Right lobe of liver (tissue), 6 donors: ENCODE results near the gene CDC42EP4. TPM values are rescaled to one million over a fixed set of nuclear protein-coding genes. Genes with fewer than 3 reads are reported as not detected.

Source experiments
- ATAC-seq, 4 donors: fragments of 200-7000 bp; cut with Tn5 transposase; one replicate each; pipeline ENCODE4 v1.9.1; 2020; ENCODE audit warnings: mild to moderate bottlenecking in 4 of 4, moderate library complexity in 4 of 4
- DNase-seq, 3 donors: peaks; one replicate each; pipeline ENCODE4 v3.0.0-alpha.2; 2020
- H3K27ac ChIP-seq, 3 donors: fragments of 200-600 bp; one replicate each; pipeline ENCODE4 v1.8.0; 2022
- H3K27me3 ChIP-seq, 2 donors: fragments of 200-600 bp; one replicate each; pipeline ENCODE4 v1.8.0; 2022
- H3K36me3 ChIP-seq, 4 donors: fragments of 200-600 bp; sonication (generic) in 1 of 4; one replicate each; pipeline versions ENCODE4 v1.5.1 to v1.8.0; 2017 to 2022; ENCODE audit warnings: control low read depth in 1 of 4
- H3K4me1 ChIP-seq, 4 donors: fragments of 200-600 bp; sonication (generic) in 1 of 4; one replicate each; pipeline versions ENCODE4 v1.5.1 to v1.8.0; 2017 to 2022; ENCODE audit warnings: control low read depth in 1 of 4
- H3K4me3 ChIP-seq, 3 donors: fragments of 200-600 bp; one replicate each; pipeline ENCODE4 v1.8.0; 2022
- H3K9me3 ChIP-seq, 4 donors: fragments of 200-600 bp; sonication (generic) in 1 of 4; one replicate each; pipeline versions ENCODE4 v1.5.1 to v1.8.0; 2017 to 2022; ENCODE audit warnings: control low read depth in 1 of 4
- POLR2A ChIP-seq: fragments of 450-650 bp; IDR thresholded peaks from one replicate; pipeline ENCODE4 v1.6.1; 2017; ENCODE audit warnings: antibody characterized with exemption, mild to moderate bottlenecking
- WGBS: methylation state at CpG from one replicate; pipeline ENCODE4 v1.1.6; 2018; ENCODE audit warnings: low coverage, low lambda C conversion rate; ENCODE audit not compliant: insufficient coverage; ENCODE audit errors: missing lambda C conversion rate; 5-methylcytosine and 5-hydroxymethylcytosine counted together
- intact Hi-C, 2 donors: fragments of 100-400 bp; cut with DNase I; formaldehyde crosslinking; loops; one replicate each; pipeline versions ENCODE4 v1.11.2 to v1.14.1; 2022
- total RNA-seq, 6 experiments: library from RNA; depleted of rRNA in 2 of 6; stranded (reverse); fragments of >200 nt in 2 of 6; fragmentation: NEBNext Ultra II Directional in 3 of 6; extraction: Animal tissue kit (Norgen Biotek cat#: 25700) in 3 of 6; gene quantifications; one replicate each; pipeline versions ENCODE4 v1.1.0 to v1.2.4, GENCODE V29; 2016 to 2023
- TF ChIP-seq, protein P1 (sequence below), 4 donors: fragments of 200-600 bp in 3 of 4; fragments of 450-650 bp in 1 of 4; IDR thresholded peaks; one replicate each; pipeline versions ENCODE4 v1.5.1 to v1.8.0; 2016 to 2022; ENCODE audit warnings: antibody characterized with exemption in 4 of 4, mild to moderate bottlenecking in 2 of 4
- donor health status: DM: no; HTN: yes; CAD: no.
- donor health status: DM: no; HTN: no; CAD: no.
- donor health status: DM: no; HTN: no; CAD: no.
- donor health status: DM: no; HTN: yes; CAD: no.
- donor health status: DM: no; HTN: yes; CAD: no.

The CDC42EP4 gene
- total RNA-seq, 6 experiments from 2014 or later, result 27.5 to 34.9 (median 30.9) TPM

DNA sequence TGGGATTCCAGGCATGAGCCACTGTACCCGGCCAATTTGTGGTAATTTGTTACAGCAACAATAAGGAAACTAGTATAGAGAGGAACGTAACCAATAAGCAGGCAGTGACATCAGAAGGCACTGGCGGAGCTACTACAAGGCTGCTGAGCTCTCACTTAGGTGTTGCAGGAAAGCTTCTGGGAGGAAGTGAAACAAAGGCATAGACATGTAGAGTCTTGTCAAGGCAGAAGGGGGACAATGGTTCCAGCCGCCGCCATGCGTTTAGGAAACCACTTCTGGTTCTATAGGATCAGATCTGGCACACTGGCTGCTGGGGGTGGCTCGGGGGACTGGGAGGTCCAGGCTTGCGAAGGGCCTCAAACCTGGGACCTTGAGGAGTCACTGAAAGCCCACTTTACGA, 40.7 kb downstream of the CDC42EP4 start:
- Histone ChIP-seq H3K27ac (no peak overlapping the region), H3K4me3 (no peak overlapping the region), H3K4me1 (no peaks in the 10 kb centered on the region), H3K27me3 (no peaks in the 10 kb centered on the region), H3K9me3 (no peaks in the 10 kb centered on the region), H3K36me3 (no peaks in the 10 kb centered on the region)
- intact Hi-C loops, result no loop called here
- no peak for ATAC-seq
- peak in 1 of 3 donors; percentile 30 for DNase-seq
- no peak for TF ChIP-seq POLR2A
- TF ChIP-seq, protein P1, sequence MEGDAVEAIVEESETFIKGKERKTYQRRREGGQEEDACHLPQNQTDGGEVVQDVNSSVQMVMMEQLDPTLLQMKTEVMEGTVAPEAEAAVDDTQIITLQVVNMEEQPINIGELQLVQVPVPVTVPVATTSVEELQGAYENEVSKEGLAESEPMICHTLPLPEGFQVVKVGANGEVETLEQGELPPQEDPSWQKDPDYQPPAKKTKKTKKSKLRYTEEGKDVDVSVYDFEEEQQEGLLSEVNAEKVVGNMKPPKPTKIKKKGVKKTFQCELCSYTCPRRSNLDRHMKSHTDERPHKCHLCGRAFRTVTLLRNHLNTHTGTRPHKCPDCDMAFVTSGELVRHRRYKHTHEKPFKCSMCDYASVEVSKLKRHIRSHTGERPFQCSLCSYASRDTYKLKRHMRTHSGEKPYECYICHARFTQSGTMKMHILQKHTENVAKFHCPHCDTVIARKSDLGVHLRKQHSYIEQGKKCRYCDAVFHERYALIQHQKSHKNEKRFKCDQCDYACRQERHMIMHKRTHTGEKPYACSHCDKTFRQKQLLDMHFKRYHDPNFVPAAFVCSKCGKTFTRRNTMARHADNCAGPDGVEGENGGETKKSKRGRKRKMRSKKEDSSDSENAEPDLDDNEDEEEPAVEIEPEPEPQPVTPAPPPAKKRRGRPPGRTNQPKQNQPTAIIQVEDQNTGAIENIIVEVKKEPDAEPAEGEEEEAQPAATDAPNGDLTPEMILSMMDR (IDR thresholded peaks at IDR 0.05), result no peak
- 94% methylated on average over 3 of the region's 9 CpGs for WGBS

DNA sequence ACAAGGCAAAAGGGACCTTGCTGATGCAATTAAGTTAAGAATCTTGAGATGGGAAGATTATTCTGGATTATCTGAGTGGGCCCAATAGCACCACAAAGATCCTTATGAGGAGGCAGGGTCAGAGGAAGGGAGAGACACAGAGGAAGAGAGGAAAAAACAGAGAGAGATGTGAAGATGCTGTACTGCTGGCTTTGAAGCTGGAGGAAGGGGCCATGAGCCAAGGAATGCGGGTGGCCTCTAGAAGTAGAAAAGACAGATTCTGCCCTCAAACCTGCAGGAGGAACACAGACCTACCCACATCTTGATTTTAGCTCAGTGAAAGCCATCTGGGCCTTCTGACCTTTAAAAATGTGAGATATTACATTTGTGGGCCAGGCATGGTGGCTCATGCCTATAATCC, 42.0 kb downstream of the CDC42EP4 start:
- Histone ChIP-seq H3K9me3 (no peaks in the 10 kb centered on the region), H3K27me3 (no peaks in the 10 kb centered on the region), H3K4me1 (no peaks in the 10 kb centered on the region), H3K36me3 (no peaks in the 10 kb centered on the region), H3K27ac (no peak overlapping the region), H3K4me3 (no peak overlapping the region)
- no peak for ATAC-seq
- WGBS, result 100% methylated on average over 1 of the region's 1 CpG
- no peak for DNase-seq
- intact Hi-C loops, result no loop called here
- no peak for TF ChIP-seq POLR2A
- TF ChIP-seq, protein P1 (IDR thresholded peaks at IDR 0.05), result no peak

DNA sequence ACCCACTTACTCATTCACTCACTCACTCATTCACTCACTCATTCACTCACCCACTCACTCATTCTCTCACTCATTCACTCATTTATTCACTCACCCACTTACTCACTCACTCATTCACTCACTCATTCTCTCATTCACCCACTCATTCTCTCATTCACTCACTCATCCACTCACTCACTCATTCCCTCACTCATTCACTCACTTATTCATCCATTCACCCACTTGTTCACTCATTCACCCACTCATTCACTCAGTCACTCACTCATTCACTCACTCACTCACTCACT, 42.5 kb downstream of the CDC42EP4 start:
- no peak for ATAC-seq
- DNase-seq, result no peak
- H3K36me3 ChIP-seq, result no peaks in the 10 kb centered on the region
- no peaks in the 10 kb centered on the region for H3K27me3 ChIP-seq
- intact Hi-C loops, result no loop called here
- no peaks in the 10 kb centered on the region for H3K9me3 ChIP-seq
- no peaks in the 10 kb centered on the region for H3K4me1 ChIP-seq
- H3K27ac ChIP-seq, result no peak overlapping the region
- H3K4me3 ChIP-seq, result no peak overlapping the region
- TF ChIP-seq, protein P1 (IDR thresholded peaks at IDR 0.05), result no peak
- no peak for TF ChIP-seq POLR2A

DNA sequence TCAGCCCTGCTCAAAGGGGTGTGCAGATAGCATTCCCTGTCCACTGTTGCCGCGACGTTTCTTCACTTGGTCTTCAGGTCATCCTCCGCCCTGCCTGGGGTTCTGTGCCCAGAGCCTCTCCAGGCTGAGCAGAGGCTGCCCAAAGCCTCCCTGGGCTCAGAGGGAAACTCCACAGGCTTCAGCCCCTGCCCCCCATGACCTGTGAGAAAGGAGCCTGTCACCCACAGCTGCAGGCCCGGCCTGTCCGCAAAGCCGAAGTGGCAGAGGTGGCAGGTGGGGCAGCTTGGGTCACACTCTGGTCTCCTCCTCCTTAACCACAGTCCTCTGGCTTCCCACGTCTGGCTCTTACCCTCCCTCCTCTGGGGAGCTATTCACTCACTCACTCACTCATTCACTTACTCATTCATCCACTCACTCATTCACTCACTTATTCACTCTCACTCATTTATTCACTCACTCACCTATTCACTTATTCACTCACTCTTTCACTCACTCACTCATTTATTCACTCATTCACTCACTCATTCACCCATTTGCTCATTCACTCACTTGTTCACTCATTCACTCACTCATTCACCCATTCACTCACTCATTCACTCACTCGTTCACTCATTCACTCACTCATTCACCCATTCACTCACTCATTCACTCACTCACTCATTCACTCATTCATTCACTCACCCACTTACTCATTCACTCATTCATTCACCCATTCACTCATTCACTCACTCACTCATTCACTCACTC, 43.0 kb downstream of the CDC42EP4 start:
- 92% methylated on average over 5 of the region's 9 CpGs for WGBS
- ATAC-seq (peak in 1 of 4 donors; percentile 7), DNase-seq (peak in 1 of 3 donors; percentile 37)
- intact Hi-C loops, result no loop called here
- H3K27me3 ChIP-seq, result no peaks in the 10 kb centered on the region
- no peaks in the 10 kb centered on the region for H3K9me3 ChIP-seq
- no peak overlapping the region for H3K4me3 ChIP-seq
- no peak for TF ChIP-seq POLR2A
- TF ChIP-seq, protein P1 (IDR thresholded peaks at IDR 0.05), result no peak
- H3K4me1 ChIP-seq, result no peaks in the 10 kb centered on the region
- no peaks in the 10 kb centered on the region for H3K36me3 ChIP-seq
- H3K27ac ChIP-seq, result no peak overlapping the region
